Mammary epithelial cell (primary cell): Measurements from ENCODE around the gene INTS2.

Experiments used
- CTCF ChIP-seq, 2 donors: IDR thresholded peaks in 1 of 2; conservative IDR thresholded peaks in 1 of 2; 2 replicates each; pipeline ENCODE4 v1.5.1; 2011 to 2012; ENCODE audit warnings: inconsistent platforms in 2 of 2, low read length in 2 of 2, mild to moderate bottlenecking in 2 of 2, control low read depth in 1 of 2, low read depth in 1 of 2; ENCODE audit not compliant: insufficient read depth in 1 of 2; ENCODE audit errors: extremely low read depth in 1 of 2
- EZH2 ChIP-seq: IDR thresholded peaks from 2 replicates; pipeline ENCODE4 v1.6.1; 2012; ENCODE audit warnings: low read length, inconsistent platforms, borderline replicate concordance

- no peak for TF ChIP-seq CTCF (conservative IDR thresholded peaks at IDR 0.05 in 1 of 2, IDR thresholded peaks at IDR 0.05 in 1 of 2; ENCODE audit: extremely low read depth in 1 of 2, insufficient read depth in 1 of 2, low read depth in 1 of 2, low read length in 2 of 2)
- TF ChIP-seq EZH2, result no peak
These were observed 23.6 kb downstream of the INTS2 start for GRCh38 chr17:61904094-61904710.
